CD1c-positive myeloid dendritic cell (primary cell): ENCODE measurements around the gene TOMM70.

Experiments
- DNase-seq: peaks from one replicate; pipeline ENCODE4 v3.0.0-alpha.2; 2016; ENCODE audit errors: extremely low spot score

The TOMM70 gene

DNA sequence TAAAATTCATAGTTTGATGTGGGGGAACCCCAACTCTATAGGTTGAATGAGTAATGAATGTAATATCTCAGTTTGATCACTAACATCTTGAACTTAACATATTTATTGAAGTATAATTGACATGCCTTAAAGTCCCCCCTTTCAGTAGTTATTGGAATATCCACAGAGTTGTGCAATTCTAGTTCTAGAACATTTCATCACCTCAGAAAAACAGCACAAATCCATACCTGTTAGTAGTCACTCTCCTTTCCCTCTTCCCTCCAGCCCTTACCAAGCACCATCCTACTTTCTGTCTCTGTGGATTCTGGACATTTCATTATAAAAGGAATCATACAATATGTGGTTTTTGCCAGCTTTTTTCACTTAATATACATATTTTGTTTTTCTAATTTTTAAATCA, 75.1 kb downstream of the TOMM70 start:
- no peak for DNase-seq

DNA sequence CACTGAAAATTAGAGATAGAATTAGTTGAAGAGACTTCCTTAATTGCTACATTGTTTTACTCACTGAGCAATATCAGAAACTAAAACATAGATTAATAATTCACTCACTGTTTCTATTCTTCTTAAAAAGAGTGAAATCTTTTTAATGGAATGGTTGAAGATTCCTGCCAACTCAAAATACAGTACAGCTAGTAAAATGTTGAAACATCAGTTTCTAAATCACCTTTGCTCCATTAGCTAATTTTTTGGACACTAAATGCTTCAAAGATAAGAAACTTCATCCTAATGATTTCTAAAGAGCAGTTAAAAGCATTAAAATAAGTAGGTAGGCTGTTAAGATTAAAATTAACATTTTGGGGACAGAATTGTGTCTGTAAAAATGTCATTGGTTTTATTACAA, 76.8 kb downstream of the TOMM70 start:
- DNase-seq, result no peak

DNA sequence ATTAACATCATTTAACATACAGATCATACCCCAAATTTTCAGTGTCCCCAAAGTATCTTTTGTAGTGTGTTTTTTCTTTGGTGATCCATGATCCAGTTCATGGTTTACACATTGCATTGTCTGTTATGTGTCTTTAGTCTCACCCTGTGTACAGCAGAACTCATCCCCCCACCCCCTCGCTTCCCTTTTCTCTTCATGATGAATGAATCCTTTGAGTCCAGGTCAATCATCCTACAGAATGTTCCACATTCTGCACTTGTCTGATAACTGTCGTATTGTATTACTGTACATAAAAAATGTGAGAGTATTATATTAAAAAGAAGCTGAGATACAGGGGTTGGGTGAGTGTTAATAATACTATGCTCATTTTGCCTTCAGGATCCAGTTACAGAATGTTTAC, 80.9 kb downstream of the TOMM70 start:
- DNase-seq, result no peak

DNA sequence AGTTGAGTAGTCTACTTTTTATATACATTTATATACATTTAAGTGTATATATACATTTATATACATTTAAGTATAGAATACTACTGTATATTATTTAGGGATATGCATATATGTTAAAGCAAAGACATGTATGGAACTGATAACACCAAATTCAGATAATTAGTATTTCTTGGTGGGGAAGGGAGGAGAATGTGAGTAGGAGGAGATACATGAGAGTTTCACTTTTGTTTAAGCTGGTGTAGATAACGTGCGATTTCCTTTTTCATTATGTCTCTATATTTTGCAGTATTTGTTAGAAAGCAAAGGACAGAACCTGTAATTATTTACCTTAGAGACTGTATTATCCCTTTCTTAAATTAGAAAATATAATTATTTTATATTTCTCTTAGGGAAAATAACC, 83.0 kb downstream of the TOMM70 start:
- no peak for DNase-seq

DNA sequence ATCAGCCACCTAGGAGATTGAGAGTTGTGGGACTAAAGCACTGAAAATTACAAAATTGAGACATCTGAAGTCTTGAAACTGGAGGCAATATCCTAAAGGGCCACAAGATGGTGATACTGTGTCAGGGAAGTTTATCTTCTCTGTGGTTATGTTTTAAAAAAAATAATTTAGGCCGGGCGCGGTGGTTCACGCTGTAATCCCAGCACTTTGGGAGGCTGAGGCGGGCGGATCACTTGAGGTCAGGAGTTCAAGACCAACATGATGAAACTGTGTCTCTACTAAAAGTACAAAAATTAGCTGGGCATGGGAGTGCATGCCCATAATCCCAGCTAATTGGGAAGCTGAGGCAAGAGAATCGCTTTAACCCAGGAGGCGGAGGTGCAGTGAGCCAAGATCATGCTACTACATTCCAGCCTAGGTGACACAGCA, 84.2 kb downstream of the TOMM70 start:
- DNase-seq, result peak; percentile 53
